HG03432 (cell line): Measurements from ENCODE around the gene WFIKKN2.

Source experiments
- ATAC-seq: cut with Tn5 transposase; IDR thresholded peaks from one replicate; pipeline ENCODE4 v1.9.1; 2021; ENCODE audit warnings: mild to moderate bottlenecking, moderate library complexity; ENCODE audit not compliant: unreplicated experiment

WFIKKN2 gene

GRCh38 chr17:50834429-50835300 is 721 bp upstream of the WFIKKN2 start:
- ATAC-seq, result no peak

- ATAC-seq, result no peak
Observed at GRCh38 chr17:50836826-50837225, 1.4 kb downstream of the WFIKKN2 start.

- no peak for ATAC-seq
Observed at GRCh38 chr17:50837286-50837979, 2.0 kb downstream of the WFIKKN2 start.

- no peak for ATAC-seq
Observed at GRCh38 chr17:50837980-50838954, 2.9 kb downstream of the WFIKKN2 start.

- ATAC-seq, result no peak
Observed at GRCh38 chr17:50839591-50840310, 4.4 kb downstream of the WFIKKN2 start.

GRCh38 chr17:50840311-50840851 is 5.0 kb downstream of the WFIKKN2 start:
- ATAC-seq, result no peak

- no peak for ATAC-seq
Observed at GRCh38 chr17:50841277-50841948, 6.0 kb downstream of the WFIKKN2 start.

GRCh38 chr17:50841949-50842354 is 6.6 kb downstream of the WFIKKN2 start:
- ATAC-seq, result no peak

GRCh38 chr17:50842506-50843149 is 7.2 kb downstream of the WFIKKN2 start:
- no peak for ATAC-seq

- no peak for ATAC-seq
Observed at GRCh38 chr17:50843150-50843905, 7.9 kb downstream of the WFIKKN2 start.

- no peak for ATAC-seq
Observed at GRCh38 chr17:50844117-50844700, 8.8 kb downstream of the WFIKKN2 start.

- ATAC-seq, result no peak
Observed at GRCh38 chr17:50845240-50846147, 10.1 kb downstream of the WFIKKN2 start.

GRCh38 chr17:50847566-50847965 is 12.2 kb downstream of the WFIKKN2 start:
- no peak for ATAC-seq

GRCh38 chr17:50848039-50848438 is 12.7 kb downstream of the WFIKKN2 start:
- no peak for ATAC-seq

GRCh38 chr17:50848711-50849110 is 13.3 kb downstream of the WFIKKN2 start:
- no peak for ATAC-seq

GRCh38 chr17:50850640-50851039 is 15.3 kb downstream of the WFIKKN2 start:
- no peak for ATAC-seq
